GM12891 (cell line): ENCODE data around the gene CHD9NB.

Experiments used
- POLR2A ChIP-seq: IDR thresholded peaks from 2 replicates; pipeline ENCODE4 v1.6.1; 2011; ENCODE audit warnings: low read depth, low read length, control low read depth
- POLR2AphosphoS5 ChIP-seq: IDR thresholded peaks from 2 replicates; pipeline ENCODE4 v1.6.1; 2011; ENCODE audit warnings: low read depth, low read length, control low read depth
- SPI1 ChIP-seq: IDR thresholded peaks from 2 replicates; pipeline ENCODE4 v1.6.1; 2011; ENCODE audit warnings: low read depth, low read length, control low read depth
- TAF1 ChIP-seq: IDR thresholded peaks from 2 replicates; pipeline ENCODE4 v1.6.1; 2011; ENCODE audit warnings: low read depth, low read length, control low read depth

DNA sequence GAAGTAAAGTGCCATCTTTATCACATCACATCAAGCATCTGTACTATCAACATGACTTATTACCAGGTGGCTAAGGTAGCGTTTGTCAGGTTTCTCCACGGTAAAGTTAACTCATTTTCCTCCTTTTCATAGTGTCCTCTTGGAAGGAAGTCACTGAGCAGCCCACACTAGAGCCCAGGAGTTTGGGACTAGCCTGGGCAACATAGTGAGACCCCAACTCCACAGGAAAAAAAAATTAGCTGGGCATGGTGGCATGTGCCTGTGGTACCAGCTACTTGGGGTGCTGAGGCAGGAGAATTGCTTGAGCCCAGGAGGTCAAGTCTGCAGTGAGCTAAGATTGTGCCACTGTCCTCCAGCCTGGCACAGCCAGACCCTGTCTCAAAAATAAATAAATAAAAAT lies 15.0 kb upstream of the CHD9NB start:
- TF ChIP-seq POLR2AphosphoS5 (no peak), POLR2A (no peak), SPI1 (no peak), TAF1 (no peak)
